ENCODE results near the gene MAGI2.
"Not testable (repeated sequence)": the region's sequence is repeated elsewhere in the genome, so short reads cannot be mapped to it uniquely, and the experiment has no call there.

The MAGI2 gene

GRCh38 chr7:79046061-79046460, 407.4 kb downstream of the MAGI2 start:
- DNase-seq, result no peak

GRCh38 chr7:79037001-79037400, 416.5 kb downstream of the MAGI2 start:
- DNase-seq, result no peak

- DNase-seq, result no peak
These were observed 417.1 kb downstream of the MAGI2 start for GRCh38 chr7:79036356-79036755.

- no peak for DNase-seq
These were observed 417.6 kb downstream of the MAGI2 start for GRCh38 chr7:79035858-79036257.

- no peak for DNase-seq
These were observed 418.7 kb downstream of the MAGI2 start for GRCh38 chr7:79034730-79035129.

- DNase-seq, result not testable (repeated sequence)
These were observed 433.8 kb downstream of the MAGI2 start for GRCh38 chr7:79019711-79020110.

GRCh38 chr7:79011921-79012320, 441.5 kb downstream of the MAGI2 start:
- DNase-seq, result no peak

GRCh38 chr7:79009647-79010046, 443.8 kb downstream of the MAGI2 start:
- no peak for DNase-seq

GRCh38 chr7:79008786-79009185, 444.7 kb downstream of the MAGI2 start:
- DNase-seq, result no peak

- no peak for DNase-seq
These were observed 457.5 kb downstream of the MAGI2 start for GRCh38 chr7:78996013-78996412.

GRCh38 chr7:78993341-78993740, 460.1 kb downstream of the MAGI2 start:
- DNase-seq, result no peak

- no peak for DNase-seq
These were observed 468.0 kb downstream of the MAGI2 start for GRCh38 chr7:78985509-78985908.

- no peak for DNase-seq
These were observed 470.0 kb downstream of the MAGI2 start for GRCh38 chr7:78983483-78983882.

- DNase-seq, result peak; percentile 61
These were observed 483.0 kb downstream of the MAGI2 start for GRCh38 chr7:78970440-78970916.

- DNase-seq, result no peak
These were observed 484.5 kb downstream of the MAGI2 start for GRCh38 chr7:78968951-78969350.

GRCh38 chr7:78967561-78967960, 485.9 kb downstream of the MAGI2 start:
- not testable (repeated sequence) for DNase-seq

GRCh38 chr7:78967046-78967445, 486.4 kb downstream of the MAGI2 start:
- peak; percentile 55 for DNase-seq

- DNase-seq, result peak; percentile 1
These were observed 494.0 kb downstream of the MAGI2 start for GRCh38 chr7:78959477-78959876.

- DNase-seq, result no peak
These were observed 498.1 kb downstream of the MAGI2 start for GRCh38 chr7:78955329-78955728.

GRCh38 chr7:78953726-78954363, 499.6 kb downstream of the MAGI2 start:
- peak; percentile 36 for DNase-seq

- DNase-seq, result no peak
These were observed 500.4 kb downstream of the MAGI2 start for GRCh38 chr7:78953090-78953489.

- no peak for DNase-seq
These were observed 513.8 kb downstream of the MAGI2 start for GRCh38 chr7:78939669-78940068.

GRCh38 chr7:78924581-78924980, 528.9 kb downstream of the MAGI2 start:
- peak; percentile 60 for DNase-seq

- peak; percentile 54 for DNase-seq
These were observed 540.7 kb downstream of the MAGI2 start for GRCh38 chr7:78912781-78913180.

GRCh38 chr7:78906735-78907134, 546.7 kb downstream of the MAGI2 start:
- DNase-seq, result no peak
